Colonic mucosa (tissue), 4 donors: ENCODE measurements around the gene LIPF. TPM values are rescaled to one million over a fixed set of nuclear protein-coding genes. Genes with fewer than 3 reads are reported as not detected.
"Not testable (repeated sequence)": the region's sequence is repeated elsewhere in the genome, so short reads cannot be mapped to it uniquely, and the experiment has no call there.

Experiments
- DNase-seq: peaks from one replicate; pipeline ENCODE4 v3.0.0-alpha.2; 2020
- H3K27ac ChIP-seq: fragments of 200-600 bp; one replicate; pipeline ENCODE4 v1.8.0; 2021
- H3K27me3 ChIP-seq: fragments of 200-600 bp; one replicate; pipeline ENCODE4 v1.8.0; 2021
- H3K36me3 ChIP-seq: fragments of 200-600 bp; one replicate; pipeline ENCODE4 v1.8.0; 2021
- H3K4me1 ChIP-seq: fragments of 200-600 bp; one replicate; pipeline ENCODE4 v1.8.0; 2021; ENCODE audit warnings: mild to moderate bottlenecking
- H3K4me3 ChIP-seq: fragments of 200-600 bp; one replicate; pipeline ENCODE4 v1.8.0; 2021
- H3K9ac ChIP-seq, 2 donors: one replicate each; pipeline ENCODE4 v1.7.0; 2013; ENCODE audit warnings: control low read depth in 2 of 2, low read depth in 2 of 2, low read length in 2 of 2
- H3K9me3 ChIP-seq: fragments of 200-600 bp; one replicate; pipeline ENCODE4 v1.8.0; 2021
- intact Hi-C: fragments of 100-400 bp; cut with DNase I; formaldehyde crosslinking; loops from one replicate; pipeline ENCODE4 v1.14.1; 2022
- total RNA-seq, 2 donors: library from RNA; stranded (reverse); fragmentation: NEBNext Ultra II Directional in 1 of 2; extraction: Animal tissue kit (Norgen Biotek cat#: 25700) in 1 of 2; gene quantifications; one replicate each; pipeline ENCODE4 v1.2.1, GENCODE V29; 2021
- TF ChIP-seq, protein P1 (sequence below): fragments of 200-600 bp; IDR thresholded peaks from one replicate; pipeline ENCODE4 v1.8.0; 2022; ENCODE audit warnings: antibody characterized with exemption, mild to moderate bottlenecking
- donor health status: healthy.
- donor health status: DM: no; HTN: no; CAD: no.
- donor health status: DM: no; HTN: no; CAD: no.

Gene LIPF
- total RNA-seq, 2 donors from 2014 or later: not detected

GRCh38 chr10:88661018-88661417, 3.2 kb upstream of the LIPF start:
- Histone ChIP-seq H3K4me1 (no peaks in the 10 kb centered on the region), H3K36me3 (no peaks in the 10 kb centered on the region), H3K4me3 (no peak overlapping the region), H3K27me3 (no peaks in the 10 kb centered on the region), H3K9ac (no peak overlapping the region), H3K9me3 (no peaks in the 10 kb centered on the region), H3K27ac (no peak overlapping the region)
- TF ChIP-seq, protein P1, sequence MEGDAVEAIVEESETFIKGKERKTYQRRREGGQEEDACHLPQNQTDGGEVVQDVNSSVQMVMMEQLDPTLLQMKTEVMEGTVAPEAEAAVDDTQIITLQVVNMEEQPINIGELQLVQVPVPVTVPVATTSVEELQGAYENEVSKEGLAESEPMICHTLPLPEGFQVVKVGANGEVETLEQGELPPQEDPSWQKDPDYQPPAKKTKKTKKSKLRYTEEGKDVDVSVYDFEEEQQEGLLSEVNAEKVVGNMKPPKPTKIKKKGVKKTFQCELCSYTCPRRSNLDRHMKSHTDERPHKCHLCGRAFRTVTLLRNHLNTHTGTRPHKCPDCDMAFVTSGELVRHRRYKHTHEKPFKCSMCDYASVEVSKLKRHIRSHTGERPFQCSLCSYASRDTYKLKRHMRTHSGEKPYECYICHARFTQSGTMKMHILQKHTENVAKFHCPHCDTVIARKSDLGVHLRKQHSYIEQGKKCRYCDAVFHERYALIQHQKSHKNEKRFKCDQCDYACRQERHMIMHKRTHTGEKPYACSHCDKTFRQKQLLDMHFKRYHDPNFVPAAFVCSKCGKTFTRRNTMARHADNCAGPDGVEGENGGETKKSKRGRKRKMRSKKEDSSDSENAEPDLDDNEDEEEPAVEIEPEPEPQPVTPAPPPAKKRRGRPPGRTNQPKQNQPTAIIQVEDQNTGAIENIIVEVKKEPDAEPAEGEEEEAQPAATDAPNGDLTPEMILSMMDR: no peak
- intact Hi-C loops: no loop called here
- DNase-seq: no peak

DNA sequence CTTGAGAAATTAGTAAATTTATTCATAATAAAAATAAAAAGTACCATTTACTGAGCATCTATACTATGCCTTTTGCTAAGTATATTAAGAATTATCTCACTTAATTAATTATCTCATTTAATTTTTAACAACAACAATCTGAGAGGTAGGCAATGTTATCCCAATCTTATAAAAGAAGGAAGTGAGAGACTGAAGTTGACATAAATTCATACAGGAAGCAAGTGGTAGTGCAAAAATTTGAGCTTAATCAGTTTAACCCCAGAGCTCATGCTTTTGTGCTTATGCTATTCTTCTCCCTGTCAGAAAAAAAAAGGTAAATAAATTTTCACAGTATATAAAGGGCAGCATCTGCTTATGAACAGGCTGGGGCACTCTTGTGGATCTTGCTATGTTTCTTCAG, 2.7 kb upstream of the LIPF start:
- H3K9me3 ChIP-seq: no peaks in the 10 kb centered on the region
- H3K36me3 ChIP-seq: no peaks in the 10 kb centered on the region
- intact Hi-C loops: no loop called here
- TF ChIP-seq, protein P1: no peak
- H3K9ac ChIP-seq: no peak overlapping the region
- H3K27me3 ChIP-seq: no peaks in the 10 kb centered on the region
- H3K4me1 ChIP-seq: no peaks in the 10 kb centered on the region
- no peak for DNase-seq
- H3K27ac ChIP-seq: no peak overlapping the region
- no peak overlapping the region for H3K4me3 ChIP-seq

- intact Hi-C loops, H3K4me3 ChIP-seq, H3K27ac ChIP-seq: not testable (repeated sequence)
Observed at GRCh38 chr10:88663153-88663552, 1.1 kb upstream of the LIPF start.

DNA sequence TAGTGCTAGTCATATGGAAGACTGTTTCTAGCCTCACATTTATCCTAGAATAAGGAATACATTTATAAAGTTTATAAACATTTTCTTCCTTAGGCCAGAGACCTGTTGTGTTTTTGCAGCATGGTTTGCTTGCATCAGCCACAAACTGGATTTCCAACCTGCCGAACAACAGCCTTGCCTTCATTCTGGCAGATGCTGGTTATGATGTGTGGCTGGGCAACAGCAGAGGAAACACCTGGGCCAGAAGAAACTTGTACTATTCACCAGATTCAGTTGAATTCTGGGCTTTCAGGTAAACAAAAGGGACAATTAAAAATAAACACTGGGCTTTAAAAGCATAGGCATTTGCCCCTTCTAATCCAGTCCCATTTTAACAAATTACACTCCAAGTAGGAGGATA, 4.2 kb downstream of the LIPF start:
- no peak for DNase-seq
- H3K9ac ChIP-seq: no peak overlapping the region
- intact Hi-C loops: no loop called here
- H3K9me3 ChIP-seq: no peaks in the 10 kb centered on the region
- H3K27me3 ChIP-seq: no peaks in the 10 kb centered on the region
- H3K27ac ChIP-seq: no peak overlapping the region
- no peaks in the 10 kb centered on the region for H3K4me1 ChIP-seq
- TF ChIP-seq, protein P1: no peak
- no peak overlapping the region for H3K4me3 ChIP-seq
- no peaks in the 10 kb centered on the region for H3K36me3 ChIP-seq

More at GRCh38 chr10:88663153-88663552, 1.1 kb upstream of the LIPF start:
- H3K27me3 ChIP-seq, DNase-seq, H3K4me1 ChIP-seq, H3K9ac ChIP-seq, H3K36me3 ChIP-seq, H3K9me3 ChIP-seq: not testable (repeated sequence)

DNA sequence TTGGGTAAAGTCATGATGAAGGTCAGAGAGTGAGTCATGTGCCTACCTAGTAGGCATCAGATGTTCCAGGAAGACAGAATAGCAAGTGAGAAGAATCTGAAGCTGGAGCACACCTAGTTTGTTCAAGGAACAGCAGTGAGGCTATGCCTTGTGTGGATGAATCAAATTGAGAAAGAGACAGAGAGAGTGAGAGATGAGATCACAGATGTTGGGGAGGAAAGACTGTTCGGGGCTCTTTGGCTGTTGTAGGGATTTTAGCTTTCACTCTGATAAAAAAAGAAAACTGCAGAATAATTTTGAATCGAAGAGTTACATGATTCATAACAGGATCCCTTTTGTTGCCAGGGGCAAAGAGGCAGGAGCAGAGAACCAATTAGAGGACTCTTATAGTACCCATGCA, 6.3 kb downstream of the LIPF start:
- Histone ChIP-seq H3K9me3 (no peaks in the 10 kb centered on the region), H3K4me1 (no peaks in the 10 kb centered on the region), H3K27ac (no peak overlapping the region), H3K36me3 (no peaks in the 10 kb centered on the region), H3K4me3 (no peak overlapping the region), H3K27me3 (no peaks in the 10 kb centered on the region), H3K9ac (no peak overlapping the region)
- DNase-seq: no peak
- intact Hi-C loops: no loop called here
- TF ChIP-seq, protein P1: no peak

- no peak overlapping the region for H3K9ac ChIP-seq
- no peak overlapping the region for H3K4me3 ChIP-seq
- no peak overlapping the region for H3K27ac ChIP-seq
- intact Hi-C loops: no loop called here
- TF ChIP-seq, protein P1: no peak
- H3K9me3 ChIP-seq: no peaks in the 10 kb centered on the region
- no peaks in the 10 kb centered on the region for H3K36me3 ChIP-seq
- no peaks in the 10 kb centered on the region for H3K27me3 ChIP-seq
- no peak for DNase-seq
- H3K4me1 ChIP-seq: no peaks in the 10 kb centered on the region
Observed at GRCh38 chr10:88672041-88672440, 7.8 kb downstream of the LIPF start.
